HepG2 (cell line): ENCODE results near the gene COMT. TPM values are rescaled to one million over a fixed set of nuclear protein-coding genes. Genes with fewer than 3 reads are reported as not detected.

Experiments
- ARID5B ChIP-seq: IDR thresholded peaks from 2 replicates; pipeline ENCODE4 v1.4.0; 2020; ENCODE audit warnings: mild to moderate bottlenecking, missing genetic modification reagents
- ATRX ChIP-seq: sonication (generic); formaldehyde crosslinking; IDR thresholded peaks from 2 replicates; pipeline ENCODE4 v1.4.0; 2020; ENCODE audit warnings: missing genetic modification reagents, borderline replicate concordance
- BATF2 ChIP-seq: sonication (generic); formaldehyde crosslinking; IDR thresholded peaks from 2 replicates; pipeline ENCODE4 v1.8.0; 2022; ENCODE audit warnings: mild to moderate bottlenecking, missing genetic modification reagents, moderate library complexity
- CBX1 ChIP-seq: IDR thresholded peaks from one replicate; pipeline ENCODE4 v1.6.1; 2016; ENCODE audit warnings: antibody characterized with exemption, low read depth
- DDIT3 ChIP-seq: sonication (generic); formaldehyde crosslinking; IDR thresholded peaks from 2 replicates; pipeline ENCODE4 v1.4.0; 2020; ENCODE audit warnings: mild to moderate bottlenecking, missing genetic modification reagents
- KDM4B ChIP-seq: sonication (generic); formaldehyde crosslinking; IDR thresholded peaks from 2 replicates; pipeline ENCODE4 v1.4.0; 2020; ENCODE audit warnings: missing genetic modification reagents
- RARA ChIP-seq: IDR thresholded peaks from 2 replicates; pipeline ENCODE4 v1.6.1; 2016; ENCODE audit warnings: missing genetic modification reagents, missing compliant biosample characterization
- RXRB ChIP-seq: IDR thresholded peaks from 2 replicates; pipeline ENCODE4 v1.6.1; 2016; ENCODE audit warnings: borderline replicate concordance, missing genetic modification reagents, missing compliant biosample characterization
- SNAI1 ChIP-seq: sonication (generic); formaldehyde crosslinking; IDR thresholded peaks from 2 replicates; pipeline ENCODE4 v1.5.0; 2020; ENCODE audit warnings: mild to moderate bottlenecking, missing genetic modification reagents, borderline replicate concordance
- TOE1 ChIP-seq: sonication (generic); formaldehyde crosslinking; IDR thresholded peaks from 2 replicates; pipeline ENCODE4 v1.4.0; 2020; ENCODE audit warnings: mild to moderate bottlenecking, missing genetic modification reagents
- TOPORS ChIP-seq: sonication (generic); formaldehyde crosslinking; IDR thresholded peaks from 2 replicates; pipeline ENCODE4 v1.8.0; 2023; ENCODE audit warnings: mild to moderate bottlenecking, missing genetic modification reagents
- ZBTB44 ChIP-seq: sonication (generic); formaldehyde crosslinking; IDR thresholded peaks from 2 replicates; pipeline ENCODE4 v1.4.0; 2020; ENCODE audit warnings: missing genetic modification reagents
- ZFP37 ChIP-seq: sonication (generic); formaldehyde crosslinking; IDR thresholded peaks from 2 replicates; pipeline ENCODE4 v1.4.0; 2020; ENCODE audit warnings: missing genetic modification reagents, borderline replicate concordance
- ZNF331 ChIP-seq: sonication (generic); formaldehyde crosslinking; IDR thresholded peaks from 2 replicates; pipeline ENCODE4 v1.4.0; 2020; ENCODE audit warnings: missing genetic modification reagents
- ZNF484 ChIP-seq: sonication (generic); formaldehyde crosslinking; IDR thresholded peaks from 2 replicates; pipeline ENCODE4 v1.5.1; 2020; ENCODE audit warnings: mild to moderate bottlenecking, low read depth, missing genetic modification reagents, borderline replicate concordance
- ZNF710 ChIP-seq: sonication (generic); formaldehyde crosslinking; IDR thresholded peaks from 2 replicates; pipeline ENCODE4 v1.5.0; 2020; ENCODE audit warnings: mild to moderate bottlenecking, missing genetic modification reagents, borderline replicate concordance
- ZSCAN20 ChIP-seq: sonication (generic); formaldehyde crosslinking; IDR thresholded peaks from 2 replicates; pipeline ENCODE4 v1.4.0; 2020; ENCODE audit warnings: missing genetic modification reagents, mild to moderate bottlenecking, borderline replicate concordance
- ZUFSP ChIP-seq: sonication (generic); formaldehyde crosslinking; IDR thresholded peaks from 2 replicates; pipeline ENCODE4 v1.9.0; 2021; ENCODE audit warnings: missing genetic modification reagents, mild to moderate bottlenecking, borderline replicate concordance
- polyA plus RNA-seq, 8 experiments: library from polyadenylated mRNA; depleted of rRNA in 3 of 8; stranded (reverse) in 7 of 8; unstranded in 1 of 8; fragments of >200 nt; fragmentation: Illumina TruSeq in 4 of 8; extraction: Trizol in 4 of 8; gene quantifications; 2 replicates each; pipeline versions ENCODE4 v1.2.1 to v1.2.3, GENCODE V29; 2011 to 2016; ENCODE audit warnings: low read depth in 4 of 8, missing spikeins in 1 of 8, mixed read lengths in 1 of 8; ENCODE audit not compliant: insufficient read depth in 1 of 8
- total RNA-seq, 5 experiments: library from RNA; depleted of rRNA; stranded (reverse); fragments of >200 nt; fragmentation: Illumina TruSeq; extraction: Trizol; gene quantifications; 2 replicates each; pipeline ENCODE4 v1.2.3, GENCODE V29; 2016; ENCODE audit warnings: low read depth in 1 of 5

Gene COMT
- total and polyA plus RNA-seq, 2 of the 13 experiments (the other 11 are each of a cell fraction or from before 2014, with no cell fraction given), result 156 to 162 TPM

- TF ChIP-seq ARID5B (CRISPR knock-in tag), result peak; percentile 65
- no peak for TF ChIP-seq ZFP37 (CRISPR knock-in tag)
- peak; percentile 62 for TF ChIP-seq RARA (CRISPR knock-in tag)
- TF ChIP-seq ZNF331 (CRISPR knock-in tag), result peak; percentile 63; the same call in 1 of the 2 replicates
- peak; percentile 77; the same call in 1 of the 2 replicates for TF ChIP-seq ZNF710 (CRISPR knock-in tag)
- TF ChIP-seq RXRB (CRISPR knock-in tag), result peak; percentile 73
- TF ChIP-seq CBX1, result no peak
- no peak for TF ChIP-seq ZUFSP
- no peak for TF ChIP-seq KDM4B (CRISPR knock-in tag)
- 0 out of 2 replicates have a peak, but pooled peaks have one; percentile 65 for TF ChIP-seq SNAI1
- no peak for TF ChIP-seq ZSCAN20
- no peak for TF ChIP-seq TOE1 (CRISPR knock-in tag)
- TF ChIP-seq TOPORS (CRISPR knock-in tag), result no peak
- TF ChIP-seq DDIT3 (CRISPR knock-in tag), result no peak
- TF ChIP-seq ATRX (CRISPR knock-in tag), result no peak
- no peak for TF ChIP-seq BATF2
- TF ChIP-seq ZNF484 (CRISPR knock-in tag), result no peak
- TF ChIP-seq ZBTB44, result no peak
Observed at GRCh38 chr22:19959587-19960490, 18.3 kb downstream of the COMT start (continued).
